Mammary epithelial cell (primary cell): ENCODE data around the gene DOK5.

Source experiments
- EZH2 ChIP-seq: IDR thresholded peaks from 2 replicates; pipeline ENCODE4 v1.6.1; 2012; ENCODE audit warnings: low read length, inconsistent platforms, borderline replicate concordance
- TF ChIP-seq, protein P1 (sequence below), 2 donors: IDR thresholded peaks in 1 of 2; conservative IDR thresholded peaks in 1 of 2; 2 replicates each; pipeline ENCODE4 v1.5.1; 2011 to 2012; ENCODE audit warnings: inconsistent platforms in 2 of 2, low read length in 2 of 2, mild to moderate bottlenecking in 2 of 2, control low read depth in 1 of 2, low read depth in 1 of 2; ENCODE audit not compliant: insufficient read depth in 1 of 2; ENCODE audit errors: extremely low read depth in 1 of 2

DNA sequence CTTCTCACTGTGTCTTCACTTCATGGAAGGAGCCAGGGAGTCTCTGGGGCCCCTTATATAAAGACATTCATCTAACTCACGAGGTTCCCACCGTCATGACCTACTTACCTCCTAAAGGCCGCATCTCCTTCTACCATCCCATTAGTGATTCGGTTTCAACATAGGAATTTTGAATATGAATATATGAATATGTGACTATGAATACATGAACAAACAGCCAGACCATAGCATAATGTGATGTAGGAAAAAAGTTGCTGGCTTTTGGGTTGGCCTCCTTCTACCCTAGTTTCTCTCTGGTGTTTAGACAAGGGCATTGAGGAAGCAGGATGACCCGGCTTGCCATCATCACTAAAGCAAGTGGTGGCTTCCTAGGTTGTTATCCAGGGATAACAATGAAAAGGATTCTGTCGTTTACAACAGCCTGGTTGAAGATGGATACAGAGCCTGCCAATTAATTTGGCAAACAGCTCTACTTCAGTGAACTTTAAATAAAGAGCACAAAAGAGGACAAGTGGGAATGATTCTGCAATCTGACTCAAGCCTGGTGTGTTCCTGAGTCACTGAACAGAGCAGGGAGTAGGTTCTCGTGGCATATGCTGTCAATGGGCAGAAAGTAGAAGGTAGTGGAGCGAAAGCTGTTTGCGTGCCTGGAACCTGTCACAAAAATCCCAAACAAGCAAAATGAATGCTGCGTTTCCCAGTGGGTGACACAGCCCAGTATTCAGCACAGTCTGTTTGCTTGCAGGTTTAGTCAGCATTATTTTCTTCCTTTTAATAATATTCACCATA lies 44.0 kb upstream of the DOK5 start:
- TF ChIP-seq, protein P1, sequence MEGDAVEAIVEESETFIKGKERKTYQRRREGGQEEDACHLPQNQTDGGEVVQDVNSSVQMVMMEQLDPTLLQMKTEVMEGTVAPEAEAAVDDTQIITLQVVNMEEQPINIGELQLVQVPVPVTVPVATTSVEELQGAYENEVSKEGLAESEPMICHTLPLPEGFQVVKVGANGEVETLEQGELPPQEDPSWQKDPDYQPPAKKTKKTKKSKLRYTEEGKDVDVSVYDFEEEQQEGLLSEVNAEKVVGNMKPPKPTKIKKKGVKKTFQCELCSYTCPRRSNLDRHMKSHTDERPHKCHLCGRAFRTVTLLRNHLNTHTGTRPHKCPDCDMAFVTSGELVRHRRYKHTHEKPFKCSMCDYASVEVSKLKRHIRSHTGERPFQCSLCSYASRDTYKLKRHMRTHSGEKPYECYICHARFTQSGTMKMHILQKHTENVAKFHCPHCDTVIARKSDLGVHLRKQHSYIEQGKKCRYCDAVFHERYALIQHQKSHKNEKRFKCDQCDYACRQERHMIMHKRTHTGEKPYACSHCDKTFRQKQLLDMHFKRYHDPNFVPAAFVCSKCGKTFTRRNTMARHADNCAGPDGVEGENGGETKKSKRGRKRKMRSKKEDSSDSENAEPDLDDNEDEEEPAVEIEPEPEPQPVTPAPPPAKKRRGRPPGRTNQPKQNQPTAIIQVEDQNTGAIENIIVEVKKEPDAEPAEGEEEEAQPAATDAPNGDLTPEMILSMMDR (conservative IDR thresholded peaks at IDR 0.05 in 1 of 2, IDR thresholded peaks at IDR 0.05 in 1 of 2; ENCODE audit: extremely low read depth in 1 of 2, insufficient read depth in 1 of 2, low read depth in 1 of 2, low read length in 2 of 2) = no peak
- no peak for TF ChIP-seq EZH2
